SK-MEL-5 (cell line): Measurements from ENCODE around the gene GAS7. TPM values are rescaled to one million over a fixed set of nuclear protein-coding genes. Genes with fewer than 3 reads are reported as not detected.
A peak's percentile ranks its signal among the peaks of the same experiment; 100 is the strongest.

Experiments used
- DNase-seq: peaks from one replicate; pipeline ENCODE4 v3.0.0-alpha.2; 2016; ENCODE audit warnings: low read depth, low spot score
- in situ Hi-C: cut with HindIII; loops from 2 replicates; pipeline ENCODE4 v1.10.0; 2016; ENCODE audit warnings: low sequenced_read_pairs, high pct_unique_total_duplicates, low pct_unique_long_range_greater_than_20kb
- total RNA-seq: library from RNA; depleted of rRNA; stranded (reverse); fragments of >200 nt; shearing (Covaris generic); gene quantifications from 2 replicates; pipeline ENCODE4 v1.2.3, GENCODE V29; 2014

Gene GAS7
- total RNA-seq, 1 experiment from 2014 or later: 115 TPM

DNA sequence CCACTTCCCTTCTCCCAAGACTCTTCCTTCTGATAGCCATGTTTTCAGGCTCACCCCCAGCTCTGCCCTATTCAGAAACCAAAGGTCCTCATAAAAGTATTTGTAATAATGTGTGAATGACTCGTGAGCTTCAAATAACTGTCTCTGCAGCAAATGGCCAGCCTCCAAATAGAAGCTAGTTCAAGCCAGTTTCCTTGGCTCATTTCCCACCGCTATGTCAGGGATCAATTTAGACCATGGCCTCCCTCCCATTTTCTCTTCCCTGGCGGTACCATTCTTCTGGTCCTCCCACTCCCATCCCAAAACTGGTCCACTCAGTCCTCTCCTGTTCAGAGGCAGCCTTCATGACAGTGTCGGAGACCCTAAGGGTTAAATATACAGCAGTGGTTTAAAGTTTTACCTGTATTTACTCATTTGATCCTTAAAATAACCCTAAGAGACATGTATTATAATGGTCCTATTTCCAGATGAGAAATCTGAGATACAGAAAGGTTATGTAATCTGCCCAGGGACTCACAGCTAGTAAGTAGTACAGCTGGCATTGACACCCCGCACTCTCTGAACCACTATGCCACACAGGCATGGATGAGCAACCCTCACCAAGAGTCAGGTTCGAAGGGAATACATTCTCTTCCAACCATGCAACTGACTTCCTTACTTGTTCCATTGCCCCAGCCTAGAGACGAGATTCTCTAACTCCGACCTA is 42.9 kb downstream of the GAS7 start:
- DNase-seq: no peak
- in situ Hi-C loops: no loop called here

DNA sequence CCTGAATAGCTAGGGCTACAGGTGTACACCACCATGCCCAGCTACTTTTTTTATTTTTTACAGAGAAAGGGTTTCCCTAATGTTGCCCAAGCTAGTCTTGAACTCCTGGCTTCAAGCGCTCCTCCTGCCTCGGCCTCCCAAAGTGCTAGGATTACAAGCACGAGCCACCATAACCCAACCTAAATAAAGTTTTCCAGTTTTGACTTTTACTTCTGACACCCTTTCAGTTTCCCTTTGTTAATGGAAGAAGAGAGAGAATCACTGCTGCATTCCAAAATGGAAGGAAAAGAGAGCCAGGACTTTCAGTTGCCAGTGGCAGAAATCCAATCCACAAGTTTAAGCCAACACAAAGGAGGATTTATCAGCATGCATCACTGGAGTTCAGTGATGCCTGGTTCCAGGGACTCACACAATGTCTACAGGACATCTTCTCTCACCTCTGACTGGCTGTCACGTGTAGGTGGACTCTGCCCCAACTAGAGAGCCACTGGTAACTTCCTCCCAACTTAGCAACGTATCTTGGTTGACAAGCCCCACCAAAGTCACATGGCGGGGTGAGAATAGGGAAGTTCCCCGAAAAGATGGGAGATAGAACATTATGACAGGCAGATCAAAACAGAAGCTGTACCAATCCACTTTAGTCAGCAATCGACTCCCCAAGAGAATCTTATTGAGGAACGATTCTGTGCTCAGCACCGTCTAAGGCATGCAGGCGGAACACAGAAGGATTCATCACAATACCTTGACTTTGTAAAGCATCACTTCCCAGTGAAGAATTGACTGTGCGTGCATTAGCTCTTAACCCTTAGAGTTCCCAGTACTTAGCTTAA is 46.5 kb downstream of the GAS7 start:
- in situ Hi-C loops: no loop called here
- no peak for DNase-seq

DNA sequence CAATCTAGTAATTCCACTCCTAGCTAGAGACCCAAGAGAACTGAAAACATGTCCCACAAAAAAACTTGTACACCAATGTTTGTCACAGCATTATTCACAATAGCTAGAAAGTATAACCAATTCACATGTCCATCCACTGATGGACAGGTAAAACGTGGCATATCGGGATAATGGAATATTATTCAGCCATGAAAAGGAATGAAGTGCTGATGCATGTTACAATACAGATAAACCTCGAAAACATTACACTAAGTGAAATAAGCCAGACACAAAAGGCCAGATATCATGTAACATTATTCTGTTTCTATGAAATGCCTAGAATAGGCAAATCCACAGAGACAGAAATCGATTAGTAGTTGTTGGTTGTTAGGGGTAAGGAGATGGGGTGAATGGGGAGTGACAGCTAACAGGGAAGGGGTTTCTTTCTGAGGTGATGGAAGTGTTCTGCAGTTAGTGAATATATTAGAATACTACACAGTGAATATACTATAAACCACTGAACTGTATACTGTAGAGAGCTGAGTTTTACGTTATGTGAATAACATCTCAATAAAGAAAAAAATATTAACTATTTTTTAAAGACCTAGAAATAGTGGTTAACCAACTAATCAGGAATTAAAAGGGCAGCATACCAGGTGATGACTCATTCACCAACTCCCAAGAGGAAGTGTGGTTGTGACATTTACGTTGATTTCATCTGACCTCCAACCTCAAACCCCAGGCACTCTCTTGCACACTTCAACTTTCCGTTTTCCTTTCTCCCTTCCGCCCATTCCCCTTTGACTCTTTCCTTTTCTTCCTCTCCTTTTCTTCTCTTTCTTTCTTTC is 48.6 kb downstream of the GAS7 start:
- peak; percentile 60 for DNase-seq
- in situ Hi-C loops: no loop called here

DNA sequence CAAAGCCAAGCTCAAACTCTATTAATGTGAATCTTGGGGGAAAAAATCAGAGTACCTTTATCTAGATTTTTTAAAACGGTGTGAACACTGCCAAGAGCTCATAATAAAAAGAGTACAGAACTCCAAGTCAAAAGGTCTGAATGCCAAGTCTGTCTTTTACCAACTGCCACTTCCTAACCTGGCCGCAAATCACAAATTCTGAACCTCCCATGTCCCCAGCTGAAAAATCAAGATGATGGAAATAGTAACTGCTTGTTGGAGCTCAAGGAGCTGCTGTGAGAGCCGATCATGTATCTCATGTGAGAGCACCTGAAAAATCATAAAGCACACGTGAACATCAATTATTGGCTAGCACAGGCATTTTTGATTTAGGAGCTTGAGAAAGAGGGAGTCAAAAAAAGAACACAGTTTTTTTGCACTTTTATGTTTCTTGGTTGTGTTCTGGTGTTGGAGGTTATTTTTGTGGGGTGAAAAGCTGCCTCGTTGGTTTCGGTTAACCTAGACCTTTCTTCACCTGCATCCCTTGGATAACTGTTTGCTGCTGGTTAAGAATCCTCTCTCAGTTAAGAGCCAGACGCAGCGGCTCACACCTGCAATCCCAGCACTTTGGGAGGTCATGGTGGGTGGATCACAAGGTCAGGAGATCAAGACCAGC is 50.5 kb downstream of the GAS7 start:
- no peak for DNase-seq
- in situ Hi-C loops: no loop called here

DNA sequence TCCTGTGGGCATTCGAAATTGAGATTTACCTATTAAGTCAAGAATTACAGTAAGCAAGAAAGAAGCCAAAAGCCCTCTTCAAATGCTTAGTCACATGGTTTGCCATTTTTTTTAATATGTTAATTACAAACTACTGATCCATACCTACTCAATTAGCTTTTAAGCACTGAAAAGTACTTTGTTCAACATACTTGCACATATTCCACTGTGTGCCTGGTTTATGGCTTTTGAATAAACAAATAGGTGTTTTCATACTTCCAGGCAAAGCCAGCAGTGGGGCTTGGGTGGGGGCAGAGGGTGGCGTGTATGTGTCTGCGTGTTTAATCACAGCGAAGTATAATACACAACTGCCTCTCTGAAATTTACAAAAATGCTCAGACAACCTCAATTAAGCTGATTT is 51.4 kb downstream of the GAS7 start:
- in situ Hi-C loops: no loop called here
- no peak for DNase-seq

DNA sequence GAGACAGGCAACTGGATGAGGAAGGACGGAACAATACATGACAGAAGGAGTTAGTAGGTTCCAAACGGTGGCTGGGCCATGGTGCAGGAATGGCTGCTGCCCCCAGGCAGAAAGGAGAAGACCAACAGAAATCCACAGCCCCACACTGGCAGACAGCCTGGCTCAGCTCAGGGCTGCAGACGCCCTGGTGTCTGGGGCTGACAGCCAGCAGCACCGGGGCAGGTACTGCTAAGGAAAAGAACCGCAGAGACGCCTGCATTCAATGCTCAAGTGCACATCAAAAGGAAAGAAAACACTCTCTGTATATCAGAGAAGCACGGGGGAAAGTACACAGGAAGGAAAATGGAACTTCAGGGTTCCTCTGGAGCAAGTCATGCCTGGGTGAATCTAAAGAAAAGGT is 53.4 kb downstream of the GAS7 start:
- in situ Hi-C loops: no loop called here
- no peak for DNase-seq

DNA sequence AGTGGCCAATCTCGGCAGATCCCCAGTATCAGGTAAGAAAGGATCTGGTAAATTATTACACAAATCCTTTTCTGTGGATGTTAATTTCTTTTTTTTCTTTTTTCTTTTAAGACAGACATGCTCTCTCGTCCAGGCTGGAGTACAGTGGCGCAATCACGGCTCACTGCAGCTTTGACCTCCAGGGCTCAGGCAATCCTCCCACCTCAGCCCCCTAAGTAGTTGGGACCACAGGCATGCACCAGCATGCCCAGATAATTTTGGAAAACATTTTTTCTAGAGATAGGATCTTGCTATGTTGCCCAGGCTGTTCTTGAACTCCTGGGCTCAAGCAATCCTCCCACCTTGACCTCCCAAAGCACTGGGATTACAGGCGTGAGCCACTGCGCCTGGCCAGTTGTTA is 54.0 kb downstream of the GAS7 start:
- in situ Hi-C loops: no loop called here
- DNase-seq: no peak

DNA sequence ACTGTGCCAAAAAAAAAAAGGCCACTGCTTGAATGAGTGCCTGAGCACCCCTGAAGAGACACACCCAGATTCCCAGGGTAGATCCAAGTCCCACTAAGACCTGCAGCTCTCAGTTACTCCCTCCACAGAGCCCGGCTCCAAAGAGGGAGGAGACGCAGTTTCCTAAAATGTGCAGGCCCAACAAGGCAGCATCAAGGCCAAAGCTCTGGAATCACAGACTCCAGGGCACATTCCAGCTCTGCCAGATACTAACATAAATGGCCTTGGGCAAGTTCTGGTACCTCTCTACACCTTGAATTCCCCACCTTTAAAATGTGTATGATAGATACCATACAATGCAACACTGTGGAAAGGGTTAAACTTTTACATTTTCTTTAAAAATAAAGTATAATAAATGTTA is 57.0 kb downstream of the GAS7 start:
- in situ Hi-C loops: no loop called here
- DNase-seq: no peak

DNA sequence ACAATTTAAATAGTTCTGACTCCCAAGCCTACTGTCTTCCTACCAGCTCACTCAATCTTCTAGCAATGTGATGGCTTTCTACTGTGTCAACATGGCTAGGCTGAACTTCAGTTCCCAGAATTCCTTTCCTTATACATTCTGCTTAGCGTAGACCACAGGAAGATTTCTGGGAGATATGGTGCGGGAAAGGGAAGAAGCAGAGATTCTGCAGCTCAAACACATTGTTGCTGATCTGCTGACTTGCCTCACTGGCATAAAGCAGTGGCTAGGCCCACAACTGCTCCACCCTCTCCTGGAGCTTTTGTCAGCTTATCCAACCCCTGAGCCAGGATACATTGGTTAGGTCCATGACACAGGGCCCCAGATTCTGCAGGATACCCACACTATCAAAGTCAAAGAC is 58.8 kb downstream of the GAS7 start:
- DNase-seq: no peak
- in situ Hi-C loops: no loop called here

DNA sequence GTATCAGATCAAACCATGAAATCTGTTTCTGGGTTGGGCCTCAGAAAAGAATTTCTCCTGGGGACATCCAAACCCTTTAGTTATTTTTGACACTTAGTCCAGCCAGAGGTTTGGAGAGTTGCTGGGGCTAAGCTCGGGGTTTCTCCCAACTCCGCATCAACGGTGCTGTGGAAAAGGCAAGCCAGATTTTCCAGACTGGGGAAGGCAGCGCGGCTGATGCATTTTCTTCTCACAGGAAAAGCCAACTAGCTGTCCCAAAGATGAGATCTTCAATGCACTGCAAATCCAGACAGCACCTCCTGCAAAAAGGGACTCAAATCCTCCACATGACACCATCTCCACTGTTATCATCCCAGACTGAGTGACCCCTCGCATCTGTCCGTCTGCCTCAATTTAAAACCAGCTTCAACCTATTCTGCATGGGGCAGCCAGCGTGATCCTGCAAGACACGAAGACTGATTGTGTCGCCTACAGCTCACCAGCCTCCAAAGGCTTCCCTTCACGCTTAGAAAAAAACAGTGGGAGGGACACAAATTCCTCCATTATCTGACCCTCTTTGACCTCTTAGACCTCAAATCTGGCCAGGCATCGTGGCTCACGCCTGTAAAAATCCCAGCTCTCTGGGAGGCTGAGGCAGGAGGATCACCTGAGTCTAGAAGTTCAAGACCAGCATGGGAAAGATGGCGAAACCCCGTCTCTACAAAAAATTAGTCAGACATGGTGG is 62.0 kb downstream of the GAS7 start:
- no peak for DNase-seq
- in situ Hi-C loops: no loop called here

DNA sequence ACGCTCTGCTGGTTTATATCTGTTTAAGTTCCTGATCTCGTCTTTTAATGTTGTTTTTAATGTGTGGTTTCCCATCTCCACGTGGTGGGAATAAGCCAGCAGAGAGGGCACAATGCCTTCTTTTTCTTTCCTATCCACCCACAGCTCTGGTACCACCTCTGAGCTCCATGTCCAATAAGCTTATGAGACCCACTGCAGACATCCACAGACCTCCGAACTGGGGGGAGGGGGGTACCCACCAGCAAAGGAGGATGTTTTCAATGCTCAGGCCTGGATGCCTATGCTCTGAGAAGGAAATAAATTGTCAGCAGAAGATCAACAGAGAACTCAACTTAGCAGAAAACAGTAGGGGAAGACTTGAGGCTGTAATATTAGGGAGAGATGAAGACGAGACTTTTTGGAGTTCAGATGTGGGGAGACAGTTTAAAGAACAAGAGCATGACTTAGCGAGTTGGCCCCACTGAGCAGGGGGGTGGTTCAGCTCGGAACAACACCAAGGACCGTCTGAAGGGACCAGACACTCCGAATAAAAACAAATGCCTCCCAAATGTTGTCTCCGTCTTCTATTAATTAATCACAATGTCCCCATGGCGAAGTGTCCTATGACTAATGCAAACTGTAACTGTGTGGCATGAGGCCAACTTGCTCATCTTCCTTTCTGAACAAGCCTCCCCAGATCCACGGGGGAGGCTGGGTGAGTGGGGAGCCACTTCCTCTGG is 62.7 kb downstream of the GAS7 start:
- no peak for DNase-seq
- in situ Hi-C loops: no loop called here

DNA sequence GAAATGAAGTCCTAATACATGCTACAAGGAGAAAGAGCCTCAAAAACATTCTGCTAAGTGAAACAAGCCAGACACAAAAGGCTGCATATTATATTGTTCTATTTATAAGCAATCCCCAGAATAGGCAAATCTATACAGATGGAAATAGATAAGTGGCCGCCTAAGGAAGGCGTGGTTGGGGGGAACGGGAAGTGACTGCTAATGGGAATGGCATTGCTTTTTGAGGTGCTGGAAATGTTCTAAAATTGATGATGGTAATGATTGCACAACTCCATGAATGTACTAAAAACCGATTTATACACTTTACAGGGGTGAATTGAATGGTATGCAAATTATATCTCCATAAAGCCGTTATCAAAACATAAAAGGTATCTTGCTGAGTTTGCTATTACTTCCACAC is 67.7 kb downstream of the GAS7 start:
- no peak for DNase-seq
- in situ Hi-C loops: no loop called here

DNA sequence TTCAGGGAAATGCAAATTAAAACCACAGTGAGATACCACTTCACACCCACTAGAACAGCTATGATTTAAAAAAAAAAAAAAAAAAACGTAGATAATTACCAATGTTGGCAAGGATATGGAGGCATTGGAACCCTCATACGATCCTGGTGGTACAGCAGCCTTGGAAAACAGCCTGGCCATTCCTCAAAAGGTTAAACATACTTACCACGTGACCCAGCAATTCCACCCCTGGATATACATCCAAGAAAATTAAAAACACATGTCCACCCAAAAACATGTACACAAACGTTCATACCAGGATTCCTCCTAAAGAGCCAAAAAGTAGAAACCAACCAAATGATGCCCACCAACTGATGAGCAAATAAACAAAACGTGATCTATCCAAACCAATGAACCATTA is 68.1 kb downstream of the GAS7 start:
- in situ Hi-C loops: no loop called here
- DNase-seq: no peak

DNA sequence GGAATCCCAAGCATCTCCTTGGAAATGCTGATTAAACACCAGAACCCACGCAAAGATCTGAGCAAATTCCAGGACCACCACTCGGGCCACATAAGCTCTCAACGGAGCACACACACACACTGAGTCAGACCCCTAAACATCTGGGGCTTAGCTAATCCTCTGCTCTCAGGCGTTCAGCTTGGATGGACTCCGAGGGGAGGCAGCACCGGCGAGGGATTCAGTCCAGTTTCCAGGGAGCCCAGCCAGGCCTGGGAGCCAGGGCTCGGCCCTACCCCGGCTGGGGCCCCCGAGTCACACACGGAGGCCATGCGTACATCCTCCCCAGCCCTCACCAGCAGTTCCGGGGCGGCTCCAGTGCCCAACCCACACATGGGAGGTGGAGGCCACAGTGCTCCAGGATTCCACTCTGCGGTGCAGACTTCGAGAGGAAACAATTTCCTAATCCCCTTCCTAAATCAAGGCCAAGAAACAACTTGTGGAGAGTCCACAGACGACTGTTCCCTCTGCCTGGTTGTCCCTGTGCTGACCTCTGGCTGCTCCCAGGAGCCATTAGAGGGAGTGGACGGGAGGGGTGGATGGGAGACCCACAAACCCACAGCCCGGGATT is 70.5 kb downstream of the GAS7 start:
- no peak for DNase-seq
- in situ Hi-C loops: no loop called here

DNA sequence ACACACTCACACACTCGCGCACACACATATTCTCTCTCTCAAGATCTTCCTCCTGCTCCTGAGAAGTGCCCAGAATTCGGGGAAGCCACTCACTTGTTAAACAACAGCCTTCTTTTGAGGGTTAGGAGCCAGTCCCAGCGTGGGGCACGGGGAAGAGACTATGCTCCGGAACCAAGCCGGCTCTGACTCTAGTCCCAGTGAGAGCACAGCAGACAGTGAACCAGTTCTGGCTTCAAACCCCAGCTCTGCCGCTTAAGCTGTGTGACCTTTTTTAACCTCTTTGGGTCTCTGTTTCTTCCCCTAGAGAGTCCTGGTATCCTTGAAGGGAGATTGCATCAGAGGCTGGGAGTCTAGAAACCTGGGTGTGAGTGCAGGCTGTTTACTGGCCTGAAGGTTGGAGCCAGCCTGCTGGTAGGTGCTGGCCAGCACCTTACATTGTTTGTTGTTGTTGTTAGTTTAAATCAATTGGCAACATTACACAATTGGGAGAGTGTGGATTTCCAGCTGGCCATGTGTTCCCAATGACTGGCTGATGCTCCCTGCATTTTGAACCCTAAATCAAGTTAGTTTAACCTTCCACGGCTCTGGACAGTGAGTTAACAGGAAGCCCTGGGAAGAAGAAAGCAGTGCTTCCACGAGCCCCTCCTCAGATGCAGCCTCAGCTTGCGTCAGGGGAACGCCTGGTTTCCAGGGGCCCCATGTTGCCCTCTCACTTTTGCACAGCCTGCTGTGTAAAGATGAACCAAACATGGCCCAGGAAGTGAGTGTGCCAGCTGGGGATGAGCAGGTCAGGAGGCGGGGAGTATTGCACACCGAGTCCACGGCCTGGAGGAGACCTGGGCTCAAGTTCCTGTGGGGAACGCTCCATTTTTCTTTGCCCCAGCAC is 71.5 kb downstream of the GAS7 start:
- no peak for DNase-seq
- in situ Hi-C loops: no loop called here

DNA sequence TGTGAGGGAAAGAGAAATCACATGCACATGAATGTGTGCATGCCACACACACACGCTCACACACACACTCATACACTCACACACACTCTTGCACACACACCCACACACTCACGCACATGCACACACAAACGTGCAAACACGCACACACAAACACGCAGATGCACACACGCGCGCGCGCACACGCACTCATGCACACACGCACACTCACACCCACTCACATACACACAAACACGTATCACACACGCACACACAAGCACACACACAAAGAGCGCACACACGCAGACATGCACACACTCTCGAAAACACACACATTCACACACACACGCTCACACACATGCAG is 72.2 kb downstream of the GAS7 start:
- in situ Hi-C loops: no loop called here
- DNase-seq: no peak
